RKO (cell line): ENCODE data around the gene TAF11L8.
"Not testable (repeated sequence)": the region's sequence is repeated elsewhere in the genome, so short reads cannot be mapped to it uniquely, and the experiment has no call there.

Experiments used
- DNase-seq: peaks from one replicate; pipeline ENCODE4 v3.0.0-alpha.2; 2016; ENCODE audit warnings: low spot score

TAF11L8 gene

GRCh38 chr5:17590860-17591259, at the start of gene TAF11L8:
Gene TAF11L8, minus strand, starts transcription at chr5:17590960.
- not testable (repeated sequence) for DNase-seq

GRCh38 chr5:17634160-17634559, 43.4 kb upstream of the TAF11L8 start, which contains the start of gene TAF11L14:
Gene TAF11L14, plus strand, starts transcription at chr5:17634460.
- DNase-seq: no peak

- not testable (repeated sequence) for DNase-seq
Observed at GRCh38 chr5:17631788-17632187, 41.0 kb upstream of the TAF11L8 start, which contains the start of gene TAF11L13. Gene TAF11L13, plus strand, starts transcription at chr5:17632088.

GRCh38 chr5:17625686-17626085, 34.9 kb upstream of the TAF11L8 start:
- no peak for DNase-seq

GRCh38 chr5:17620627-17621026, 29.9 kb upstream of the TAF11L8 start:
- DNase-seq: no peak

GRCh38 chr5:17619354-17619753, 28.6 kb upstream of the TAF11L8 start:
- no peak for DNase-seq

GRCh38 chr5:17614872-17615605, 24.3 kb upstream of the TAF11L8 start:
- no peak for DNase-seq

- DNase-seq: not testable (repeated sequence)
Observed at GRCh38 chr5:17610092-17610491, 19.3 kb upstream of the TAF11L8 start, which contains the start of gene TAF11L12. Gene TAF11L12, plus strand, starts transcription at chr5:17610392.

GRCh38 chr5:17607461-17607860, 16.7 kb upstream of the TAF11L8 start:
- DNase-seq: not testable (repeated sequence)

- DNase-seq: no peak
Observed at GRCh38 chr5:17604951-17605350, 14.2 kb upstream of the TAF11L8 start.

- not testable (repeated sequence) for DNase-seq
Observed at GRCh38 chr5:17603880-17604279, 13.1 kb upstream of the TAF11L8 start, which contains the start of gene TAF11L11. Gene TAF11L11, plus strand, starts transcription at chr5:17604183.

- DNase-seq: not testable (repeated sequence)
Observed at GRCh38 chr5:17597728-17598127, 7.0 kb upstream of the TAF11L8 start, which contains the start of gene TAF11L10. Gene TAF11L10, minus strand, starts transcription at chr5:17597828.

GRCh38 chr5:17594255-17594654, 3.5 kb upstream of the TAF11L8 start, which contains the start of gene TAF11L9:
Gene TAF11L9, minus strand, starts transcription at chr5:17594394.
- not testable (repeated sequence) for DNase-seq

- not testable (repeated sequence) for DNase-seq
Observed at GRCh38 chr5:17585658-17586057, 5.1 kb downstream of the TAF11L8 start, which contains the start of gene TAF11L7. Gene TAF11L7, minus strand, starts transcription at chr5:17585758.
